HG03378 (cell line): ENCODE measurements around the gene PBX1.

Experiments used
- ATAC-seq: cut with Tn5 transposase; IDR thresholded peaks from one replicate; pipeline ENCODE4 v1.9.1; 2021; ENCODE audit warnings: mild to moderate bottlenecking, moderate library complexity; ENCODE audit not compliant: unreplicated experiment

PBX1 gene

DNA sequence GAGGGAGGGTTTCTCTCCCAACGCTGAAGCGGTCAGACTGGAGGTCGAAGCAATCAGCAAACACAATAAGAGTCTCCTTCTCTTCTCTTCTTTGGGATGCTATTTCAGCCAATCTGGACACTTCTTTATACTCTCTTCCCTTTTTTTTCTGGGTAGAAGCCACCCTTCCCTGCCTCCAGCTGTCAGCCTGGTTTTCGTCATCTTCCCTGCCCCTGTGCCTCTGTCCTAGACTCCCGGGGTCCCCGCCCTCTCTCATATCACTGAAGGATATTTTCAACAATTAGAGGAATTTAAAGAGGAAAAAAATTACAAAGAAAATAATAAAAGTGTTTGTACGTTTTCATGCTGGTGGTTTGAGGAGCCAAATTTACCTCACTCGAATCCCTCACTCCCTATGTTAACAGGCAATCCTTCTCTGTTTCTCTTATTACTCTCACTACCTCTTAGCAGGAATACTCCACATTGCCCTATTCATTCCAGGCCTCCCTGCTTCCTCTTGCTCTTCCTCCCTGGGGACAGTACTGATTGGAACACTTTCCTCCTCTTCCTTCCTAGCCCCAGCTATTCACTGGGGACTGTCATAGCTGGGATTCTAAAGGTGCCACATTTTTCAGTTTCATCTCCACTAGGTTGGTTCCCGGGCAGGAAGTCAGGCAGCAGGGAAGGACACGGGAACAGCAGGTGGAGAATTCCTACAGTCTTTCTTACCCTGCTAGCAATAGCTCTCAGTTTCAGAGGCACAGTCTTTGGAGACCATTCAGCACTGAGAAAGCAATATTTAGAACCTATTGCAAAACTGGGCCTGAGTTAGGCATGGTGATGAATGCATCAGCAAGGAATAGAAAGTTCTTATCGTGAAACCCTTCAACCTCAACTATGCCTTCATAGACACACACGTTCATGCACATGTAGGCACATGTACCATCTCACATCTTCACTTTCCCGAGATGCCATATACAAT is 288.0 kb downstream of the PBX1 start:
- ATAC-seq, result no peak

DNA sequence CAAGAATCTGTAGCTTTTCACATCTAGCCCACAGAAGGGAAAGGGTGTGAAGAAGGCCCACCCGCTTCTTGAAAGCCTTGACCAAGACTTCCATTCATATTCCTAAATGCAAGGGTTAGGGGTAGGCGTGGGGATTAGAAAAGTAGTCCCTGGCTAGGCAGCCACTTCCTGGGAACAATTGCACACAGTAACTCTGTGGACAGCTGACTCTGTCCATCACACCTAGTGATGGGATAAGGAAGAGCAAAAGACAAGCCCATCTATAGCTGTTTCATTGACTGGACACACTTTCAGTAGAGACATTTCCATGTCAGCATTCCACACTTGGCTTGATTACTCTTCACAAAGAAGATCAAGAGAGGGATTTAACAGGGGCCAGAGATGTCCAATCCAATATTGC is 294.2 kb downstream of the PBX1 start:
- no peak for ATAC-seq

DNA sequence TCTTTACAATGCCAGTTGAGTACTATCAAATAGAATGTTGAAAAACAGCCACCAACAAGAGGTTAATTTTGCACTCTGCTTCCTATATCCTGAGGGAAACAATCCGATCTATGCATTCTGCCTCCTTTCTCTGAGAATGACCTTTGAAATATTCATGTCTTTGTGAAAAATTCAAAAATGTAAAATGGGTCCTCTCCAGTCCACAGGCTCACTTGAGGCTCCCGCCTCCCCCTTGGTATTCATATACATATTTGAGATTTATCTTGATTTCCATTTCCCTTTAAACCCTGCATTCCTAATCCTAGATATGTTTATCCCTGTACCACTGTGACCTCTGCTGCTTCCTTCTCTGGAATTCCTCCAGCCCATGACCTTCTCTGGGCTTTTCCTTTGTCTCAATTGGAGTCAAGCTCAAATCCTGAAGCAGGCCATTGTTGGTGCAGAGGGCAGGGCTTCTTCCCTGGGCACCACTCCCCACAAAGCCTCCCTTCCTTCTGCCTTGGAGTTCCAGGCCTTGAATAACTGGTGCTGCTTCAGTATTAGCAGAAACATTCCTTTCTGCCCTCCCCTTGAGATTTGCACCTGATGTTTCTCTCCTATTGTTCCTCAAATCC is 296.8 kb downstream of the PBX1 start:
- no peak for ATAC-seq

DNA sequence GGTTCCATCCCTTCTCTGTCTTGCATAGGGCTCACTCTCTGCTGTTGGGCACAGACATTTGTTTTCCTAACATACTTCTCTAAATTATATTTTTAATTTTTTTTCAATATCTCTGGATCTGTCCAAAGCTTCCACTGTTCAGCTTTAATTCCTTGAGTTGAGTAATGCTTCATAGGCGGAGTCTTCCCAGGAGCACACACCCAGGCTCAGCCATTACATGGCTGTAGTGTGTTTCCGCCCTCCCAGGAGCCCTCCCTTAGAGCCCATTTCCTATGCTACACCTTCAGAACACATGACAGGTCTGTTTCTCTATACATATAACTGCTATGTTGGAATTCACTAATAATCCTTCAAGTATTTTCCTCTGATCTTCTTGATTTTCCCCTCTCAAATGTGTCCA is 297.4 kb downstream of the PBX1 start:
- no peak for ATAC-seq

DNA sequence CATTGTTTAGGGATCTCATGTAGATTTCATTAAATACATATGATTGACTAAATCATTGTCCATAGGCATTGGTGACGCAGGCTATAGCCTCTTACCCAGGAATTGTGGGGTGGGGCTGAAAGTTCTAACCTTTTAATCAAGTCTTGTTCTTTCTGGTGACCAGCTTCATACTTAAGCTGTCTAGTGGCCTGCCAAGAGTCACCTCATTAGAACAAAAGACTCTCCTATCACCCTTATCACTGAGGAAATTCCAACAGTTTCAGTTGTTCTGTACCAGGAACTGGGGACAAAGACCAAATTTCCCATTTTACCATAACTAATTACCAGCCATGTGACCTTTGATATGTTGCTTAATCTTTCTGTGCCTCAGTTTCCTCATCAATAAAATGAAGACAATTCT is 298.5 kb downstream of the PBX1 start:
- ATAC-seq, result no peak

DNA sequence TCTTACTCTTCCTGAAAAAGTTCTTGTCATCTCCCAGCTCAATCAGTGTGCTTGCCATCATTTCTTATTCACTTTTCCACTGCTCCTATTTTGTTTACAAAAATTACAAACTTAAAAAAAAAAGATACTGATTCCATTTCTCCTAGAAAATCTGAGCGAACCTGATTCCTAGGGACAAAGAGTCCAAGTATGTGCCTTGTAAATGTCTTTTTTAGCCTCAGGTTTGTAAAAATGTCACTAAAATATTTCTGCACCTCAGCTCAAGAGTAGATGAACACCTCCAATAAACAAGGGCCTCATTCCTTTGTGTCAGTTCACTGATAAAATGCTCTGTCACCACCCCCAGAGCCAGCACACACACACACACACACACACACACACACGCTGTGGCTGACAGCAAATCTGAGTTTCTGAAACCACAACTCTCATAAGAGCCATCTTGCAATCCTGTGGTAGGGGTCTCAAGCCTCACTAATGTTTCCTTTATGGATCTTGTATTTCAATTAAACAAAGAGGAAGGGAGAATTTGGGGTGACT is 299.2 kb downstream of the PBX1 start:
- ATAC-seq, result no peak

GRCh38 chr1:164861632-164862031 is 302.6 kb downstream of the PBX1 start:
- no peak for ATAC-seq

GRCh38 chr1:164863056-164863455 is 304.1 kb downstream of the PBX1 start:
- ATAC-seq, result no peak

GRCh38 chr1:164864161-164864560 is 305.2 kb downstream of the PBX1 start:
- no peak for ATAC-seq

GRCh38 chr1:164865385-164865784 is 306.4 kb downstream of the PBX1 start:
- ATAC-seq, result no peak

DNA sequence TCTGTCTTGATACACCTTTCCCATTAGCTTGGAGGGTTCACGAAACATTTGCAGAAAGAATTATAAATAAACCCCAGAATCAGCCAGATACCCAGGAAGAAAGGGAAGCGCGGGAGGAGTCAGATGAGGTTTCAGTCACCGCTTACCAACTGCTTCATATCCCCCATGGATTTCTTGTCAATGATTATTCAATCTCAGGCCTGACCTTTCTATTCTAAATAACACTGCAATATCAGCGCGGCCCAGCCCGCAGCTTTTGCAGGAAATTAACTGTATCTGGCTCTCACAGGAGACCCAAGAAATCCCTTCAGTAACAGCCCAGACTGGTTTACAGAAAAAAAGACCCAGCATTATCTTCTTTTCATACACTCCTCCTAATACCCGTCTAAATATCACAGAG is 308.6 kb downstream of the PBX1 start:
- no peak for ATAC-seq

- ATAC-seq, result no peak
Measured at GRCh38 chr1:164868990-164869389, 310.0 kb downstream of the PBX1 start.

GRCh38 chr1:164875518-164875917 is 316.5 kb downstream of the PBX1 start:
- no peak for ATAC-seq

- ATAC-seq, result no peak
Measured at GRCh38 chr1:164876398-164877116, 317.6 kb downstream of the PBX1 start.

- no peak for ATAC-seq
Measured at GRCh38 chr1:164880199-164880598, 321.2 kb downstream of the PBX1 start.

DNA sequence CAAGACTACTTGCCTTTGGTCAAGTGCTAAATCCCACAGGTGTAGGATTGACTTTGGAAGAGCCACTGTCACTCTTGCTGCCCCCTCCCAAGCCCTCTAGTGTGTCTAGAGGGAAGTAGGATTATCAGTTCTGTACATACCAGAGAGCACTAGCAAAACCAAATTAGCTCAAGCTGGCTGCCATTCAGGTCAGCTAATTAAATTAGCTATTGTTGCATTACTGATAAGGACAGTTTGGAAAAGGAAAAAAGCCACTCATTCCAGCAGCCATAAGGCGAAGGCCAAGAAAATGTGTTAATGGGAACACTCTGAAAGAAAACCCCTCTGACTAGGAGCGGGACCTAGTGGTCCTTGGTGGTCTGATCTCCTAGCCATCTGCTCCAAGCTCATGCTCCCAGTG is 321.7 kb downstream of the PBX1 start:
- ATAC-seq, result no peak

DNA sequence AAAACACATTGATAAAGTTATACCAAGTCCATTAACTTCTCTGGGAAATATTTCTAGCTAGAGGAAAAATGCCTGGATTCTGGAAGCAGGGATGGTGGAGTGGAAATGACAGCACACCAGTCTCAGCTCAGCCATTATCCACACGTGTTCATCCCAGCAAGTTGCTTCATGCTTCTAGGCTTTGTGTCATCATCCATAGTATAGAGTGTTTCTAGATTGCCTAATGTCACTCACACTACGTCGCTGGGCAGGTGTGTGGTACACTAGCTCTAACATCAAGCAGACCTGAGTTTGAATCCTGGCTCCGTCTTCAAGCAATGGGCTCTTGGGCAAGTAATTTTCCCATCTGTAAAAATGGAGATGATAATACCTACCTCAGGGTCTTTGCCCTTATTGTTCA is 326.3 kb downstream of the PBX1 start:
- no peak for ATAC-seq

GRCh38 chr1:164886101-164886500 is 327.1 kb downstream of the PBX1 start:
- no peak for ATAC-seq

DNA sequence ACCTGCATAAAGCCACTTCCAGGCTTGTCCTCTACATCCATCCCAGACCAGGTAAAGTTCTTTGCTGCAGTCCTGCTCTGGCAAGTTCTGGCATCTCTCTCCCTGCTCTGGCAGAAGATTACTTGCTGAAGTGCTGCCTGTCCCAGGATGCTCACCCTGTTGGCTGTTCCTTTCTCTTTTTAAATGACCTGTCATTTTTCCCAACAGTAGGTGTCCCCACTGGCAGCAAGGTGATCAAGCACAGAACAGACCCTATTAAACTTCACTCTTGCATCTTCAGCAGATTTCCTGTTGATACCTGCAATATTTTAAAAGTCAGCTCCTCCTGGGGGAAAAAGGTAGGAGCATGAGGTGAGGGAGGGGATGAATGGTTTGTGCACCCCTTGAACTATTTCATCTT is 332.6 kb downstream of the PBX1 start:
- no peak for ATAC-seq

DNA sequence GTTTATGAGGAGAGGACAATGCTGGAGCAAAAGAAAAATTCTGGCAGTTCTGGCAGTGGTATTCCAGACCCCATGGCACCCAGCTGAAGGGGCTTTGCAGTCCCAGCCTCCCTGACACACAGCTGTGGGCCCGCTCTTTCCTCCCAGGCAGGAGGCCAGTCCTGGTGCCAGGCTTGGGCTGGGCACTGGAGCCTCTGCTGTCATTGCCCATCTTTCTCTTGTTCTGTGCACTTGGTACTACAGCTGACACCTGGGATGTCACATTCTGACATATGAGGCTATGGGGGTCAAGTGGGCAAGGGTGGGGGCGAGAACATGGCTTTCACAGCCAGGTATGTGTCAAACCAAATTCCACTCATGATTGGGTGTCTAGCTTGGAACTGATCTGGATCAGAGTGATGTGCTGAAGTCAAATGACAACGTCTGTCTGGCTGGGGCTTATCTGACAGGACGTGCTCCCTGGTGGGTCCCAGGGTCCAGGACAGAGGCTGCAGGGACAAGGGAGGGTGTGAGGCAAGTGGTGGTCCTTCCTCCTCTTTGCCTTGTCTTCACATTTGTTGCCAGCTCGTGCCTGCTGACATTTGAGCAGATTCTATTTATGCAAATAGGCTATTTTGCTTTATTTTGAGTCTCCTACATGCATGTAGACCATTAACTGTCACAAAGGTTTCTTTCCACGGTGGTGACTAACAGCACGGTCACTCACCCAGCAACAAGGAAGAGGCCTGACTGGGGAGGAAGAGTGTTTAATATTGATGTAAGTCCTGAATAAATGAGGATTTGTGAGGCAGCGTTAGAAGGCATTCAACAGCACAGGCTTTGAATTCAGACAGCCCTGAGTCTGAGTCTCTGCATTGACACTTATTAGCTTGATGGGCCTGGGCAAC is 336.3 kb downstream of the PBX1 start:
- no peak for ATAC-seq
